Smooth muscle cell (in vitro differentiated cells): ENCODE results near the gene SLC1A2. TPM values are rescaled to one million over a fixed set of nuclear protein-coding genes. Genes with fewer than 3 reads are reported as not detected.

Experiments
- DNase-seq: peaks from one replicate; lab custom pipeline; 2025; ENCODE audit not compliant: unreplicated experiment; lab: John Stamatoyannopoulos, UW
- H2AFZ ChIP-seq: fragments of 200-600 bp; sonication (generic); 2 replicates; pipeline ENCODE4 v1.6.0; 2016; ENCODE audit warnings: antibody characterized with exemption, low read depth, mild to moderate bottlenecking
- H3F3A ChIP-seq: fragments of 200-600 bp; sonication (generic); 2 replicates; pipeline ENCODE4 v1.6.0; 2017; ENCODE audit warnings: antibody characterized with exemption, low read depth
- H3K27ac ChIP-seq: fragments of 200-600 bp; sonication (generic); 2 replicates; pipeline ENCODE4 v1.5.1; 2016; ENCODE audit warnings: low read depth, mild to moderate bottlenecking
- H3K27me3 ChIP-seq: fragments of 200-600 bp; sonication (generic); 2 replicates; pipeline ENCODE4 v1.6.1; 2016; ENCODE audit warnings: low read depth, mild to moderate bottlenecking
- H3K36me3 ChIP-seq: fragments of 200-600 bp; sonication (generic); 2 replicates; pipeline ENCODE4 v1.5.1; 2016; ENCODE audit warnings: low read depth
- H3K4me1 ChIP-seq: fragments of 200-600 bp; sonication (generic); 2 replicates; pipeline ENCODE4 v1.5.1; 2016; ENCODE audit warnings: low read depth
- H3K4me2 ChIP-seq: fragments of 200-600 bp; sonication (generic); 2 replicates; pipeline ENCODE4 v1.6.0; 2016; ENCODE audit warnings: mild to moderate bottlenecking
- H3K4me3 ChIP-seq: fragments of 200-600 bp; sonication (generic); 2 replicates; pipeline ENCODE4 v1.5.1; 2016; ENCODE audit warnings: mild to moderate bottlenecking
- H3K79me2 ChIP-seq: fragments of 200-600 bp; sonication (generic); 2 replicates; pipeline ENCODE4 v1.6.0; 2016; ENCODE audit warnings: low read depth, mild to moderate bottlenecking
- H3K9ac ChIP-seq: fragments of 200-600 bp; sonication (generic); 2 replicates; pipeline ENCODE4 v1.6.0; 2016; ENCODE audit warnings: low read depth
- H3K9me3 ChIP-seq: fragments of 200-600 bp; sonication (generic); replicated peaks from 2 replicates; pipeline ENCODE4 v1.5.1; 2016; ENCODE audit warnings: low read depth
- H4K20me1 ChIP-seq: fragments of 200-600 bp; sonication (generic); 2 replicates; pipeline ENCODE4 v1.6.0; 2016; ENCODE audit warnings: low read depth
- CTCF ChIP-seq: fragments of 200-600 bp; sonication (generic); IDR thresholded peaks from 2 replicates; pipeline ENCODE4 v1.5.1; 2017; ENCODE audit warnings: borderline replicate concordance, mild to moderate bottlenecking, antibody characterized with exemption; ENCODE audit not compliant: insufficient read depth, poor library complexity, severe bottlenecking
- WGBS: methylation state at CpG from one replicate; pipeline ENCODE4 v1.1.7; 2016; ENCODE audit warnings: low lambda C conversion rate; 5-methylcytosine and 5-hydroxymethylcytosine counted together
- polyA plus RNA-seq: library from polyadenylated mRNA; unstranded; fragments of >200 nt; fragmentation: Nextera tagmentation; extraction: Ambion mirVana; gene quantifications from 2 replicates; pipeline ENCODE4 v1.2.1, GENCODE V29; 2016
- total RNA-seq: library from RNA; depleted of rRNA; stranded (reverse); fragments of >200 nt; gene quantifications from 2 replicates; pipeline ENCODE4 v1.2.3, GENCODE V29; 2014

Gene SLC1A2
- total and polyA plus RNA-seq, 2 experiments from 2014 or later, result 3.6 TPM; not detected in 1

GRCh38 chr11:35454362-35454761, 35.0 kb upstream of the SLC1A2 start:
- H3K4me3 ChIP-seq, result no peak overlapping the region
- H3K9ac ChIP-seq, result no peak overlapping the region
- no peaks in the 10 kb centered on the region for H3K9me3 ChIP-seq
- 77% methylated on average over 1 of the region's 1 CpG for WGBS
- H3K36me3 ChIP-seq, result peaks cover 13% of the 10 kb centered on the region
- H3K27me3 ChIP-seq, result no peaks in the 10 kb centered on the region
- no peak for TF ChIP-seq CTCF
- no peaks in the 10 kb centered on the region for H3K79me2 ChIP-seq
- no peak overlapping the region for H3K27ac ChIP-seq
- no peaks in the 10 kb centered on the region for H3K4me1 ChIP-seq
- no peaks in the 10 kb centered on the region for H4K20me1 ChIP-seq
- no peaks in the 10 kb centered on the region for H3F3A ChIP-seq
- no peak for DNase-seq
- no peak overlapping the region for H3K4me2 ChIP-seq
- no peak overlapping the region for H2AFZ ChIP-seq

GRCh38 chr11:35436581-35437250, 17.4 kb upstream of the SLC1A2 start:
- Histone ChIP-seq H3K36me3 (peaks cover 16% of the 10 kb centered on the region), H2AFZ (no peak overlapping the region), H3K4me1 (no peaks in the 10 kb centered on the region), H3K27ac (no peak overlapping the region), H3K27me3 (peaks cover 7% of the 10 kb centered on the region), H4K20me1 (no peaks in the 10 kb centered on the region), H3K9me3 (no peaks in the 10 kb centered on the region), H3K4me2 (no peak overlapping the region), H3F3A (no peaks in the 10 kb centered on the region), H3K79me2 (no peaks in the 10 kb centered on the region), H3K9ac (no peak overlapping the region), H3K4me3 (no peak overlapping the region)
- WGBS, result 95% methylated on average over 2 of the region's 2 CpGs
- TF ChIP-seq CTCF, result no peak
- no peak for DNase-seq

GRCh38 chr11:35433588-35433987, 14.2 kb upstream of the SLC1A2 start:
- Histone ChIP-seq H3K4me2 (no peak overlapping the region), H3K27ac (no peak overlapping the region), H3F3A (no peaks in the 10 kb centered on the region), H3K36me3 (peaks cover 16% of the 10 kb centered on the region), H3K9ac (no peak overlapping the region), H3K27me3 (no peaks in the 10 kb centered on the region), H3K79me2 (no peaks in the 10 kb centered on the region), H2AFZ (no peak overlapping the region), H3K4me3 (no peak overlapping the region), H3K4me1 (no peaks in the 10 kb centered on the region), H3K9me3 (no peaks in the 10 kb centered on the region), H4K20me1 (no peaks in the 10 kb centered on the region)
- no peak for DNase-seq
- WGBS, result 82% methylated on average over 3 of the region's 3 CpGs
- TF ChIP-seq CTCF, result no peak

GRCh38 chr11:35432464-35432863, 13.1 kb upstream of the SLC1A2 start:
- Histone ChIP-seq H3K27me3 (no peaks in the 10 kb centered on the region), H3K4me1 (no peaks in the 10 kb centered on the region), H3K9ac (no peak overlapping the region), H3K27ac (no peak overlapping the region), H3K4me2 (no peak overlapping the region), H3K36me3 (peaks cover 16% of the 10 kb centered on the region), H3F3A (no peaks in the 10 kb centered on the region), H2AFZ (no peak overlapping the region), H3K4me3 (no peak overlapping the region), H4K20me1 (no peaks in the 10 kb centered on the region), H3K9me3 (no peaks in the 10 kb centered on the region), H3K79me2 (no peaks in the 10 kb centered on the region)
- WGBS, result 93% methylated on average over 14 of the region's 14 CpGs
- no peak for TF ChIP-seq CTCF
- DNase-seq, result no peak
